IPS-18c (cell line): Measurements from ENCODE around the gene YWHAQ.
"Not testable (repeated sequence)": the region's sequence is repeated elsewhere in the genome, so short reads cannot be mapped to it uniquely, and the experiment has no call there.

Source experiments
- H3K4me3 ChIP-seq: 2 replicates; pipeline ENCODE4 v1.7.0; 2013; ENCODE audit warnings: low read depth, mild to moderate bottlenecking, low read length, moderate library complexity; ENCODE audit not compliant: insufficient read depth
- H3K9me3 ChIP-seq: one replicate; pipeline ENCODE4 v1.6.1; 2013; ENCODE audit warnings: mild to moderate bottlenecking, low read length, moderate library complexity; ENCODE audit not compliant: control insufficient read depth, insufficient read depth

Gene YWHAQ

GRCh38 chr2:9641641-9642040 lies 10.8 kb upstream of the YWHAQ start:
- no peak overlapping the region for H3K4me3 ChIP-seq
- no peaks in the 10 kb centered on the region for H3K9me3 ChIP-seq

DNA sequence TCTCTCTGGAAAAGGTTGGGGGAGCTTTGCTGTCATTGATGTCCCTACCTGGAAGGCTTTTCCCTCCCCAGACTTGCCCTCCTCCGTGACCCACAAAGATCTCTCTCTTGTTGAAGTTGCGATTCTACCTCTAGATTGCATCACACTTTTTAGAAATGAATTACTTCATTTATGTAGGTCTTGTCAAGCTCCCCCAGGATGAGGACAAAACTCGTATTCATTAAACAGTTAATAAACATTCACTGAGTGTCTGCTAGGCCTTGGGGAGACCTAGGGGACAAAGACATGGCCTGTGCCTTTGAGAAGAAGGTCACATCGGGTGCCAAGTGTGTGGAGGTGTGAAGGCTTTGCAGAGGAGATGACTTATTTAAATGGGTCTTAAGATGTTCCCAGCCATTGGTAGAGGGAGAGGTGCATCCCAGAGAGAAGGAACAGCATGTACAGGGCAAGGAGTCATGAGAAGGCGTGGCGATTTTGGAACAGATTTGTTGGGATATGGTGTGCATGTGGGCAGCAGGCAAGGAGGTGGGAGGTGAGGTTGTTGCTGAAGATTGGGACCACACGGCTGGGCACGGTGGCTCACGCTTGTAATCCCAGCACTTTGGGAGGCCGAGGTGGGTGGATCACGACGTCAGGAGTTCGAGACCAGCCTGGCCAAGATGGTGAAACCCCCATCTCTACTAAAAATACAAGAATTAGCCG lies 9.8 kb upstream of the YWHAQ start:
- Histone ChIP-seq H3K4me3 (no peak overlapping the region), H3K9me3 (no peaks in the 10 kb centered on the region)

- Histone ChIP-seq H3K9me3 (no peaks in the 10 kb centered on the region), H3K4me3 (no peak overlapping the region)
Observed at GRCh38 chr2:9639740-9640343, 9.0 kb upstream of the YWHAQ start.

DNA sequence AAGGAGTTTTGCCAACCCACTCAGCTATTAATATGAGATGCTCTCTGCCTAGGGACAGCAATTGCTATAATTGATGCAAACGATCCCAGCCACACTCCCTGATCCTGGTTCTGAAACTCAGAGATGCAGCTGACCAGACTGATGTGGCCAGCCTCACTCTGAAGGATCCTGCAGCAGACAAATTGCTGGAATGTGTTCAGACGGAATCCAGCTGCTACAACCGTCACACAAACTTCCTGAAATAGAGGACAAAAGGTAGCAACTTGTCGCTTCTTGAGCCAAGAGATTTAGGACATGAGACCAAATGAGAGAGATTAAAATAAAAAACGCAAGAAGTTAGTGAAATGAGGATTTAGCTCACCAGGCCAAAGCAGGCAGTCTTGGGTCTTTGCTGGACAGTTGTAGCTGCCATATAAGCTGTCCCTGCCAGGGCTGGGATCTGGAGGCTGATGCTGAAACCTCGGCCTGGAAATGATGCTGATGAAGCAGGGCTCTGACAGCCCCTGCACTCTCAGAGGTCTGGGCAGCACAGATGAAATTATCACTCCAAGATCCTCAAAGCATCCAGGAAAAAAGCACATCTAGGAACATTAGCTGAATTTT lies 8.3 kb upstream of the YWHAQ start:
- Histone ChIP-seq H3K4me3 (no peak overlapping the region), H3K9me3 (no peaks in the 10 kb centered on the region)

DNA sequence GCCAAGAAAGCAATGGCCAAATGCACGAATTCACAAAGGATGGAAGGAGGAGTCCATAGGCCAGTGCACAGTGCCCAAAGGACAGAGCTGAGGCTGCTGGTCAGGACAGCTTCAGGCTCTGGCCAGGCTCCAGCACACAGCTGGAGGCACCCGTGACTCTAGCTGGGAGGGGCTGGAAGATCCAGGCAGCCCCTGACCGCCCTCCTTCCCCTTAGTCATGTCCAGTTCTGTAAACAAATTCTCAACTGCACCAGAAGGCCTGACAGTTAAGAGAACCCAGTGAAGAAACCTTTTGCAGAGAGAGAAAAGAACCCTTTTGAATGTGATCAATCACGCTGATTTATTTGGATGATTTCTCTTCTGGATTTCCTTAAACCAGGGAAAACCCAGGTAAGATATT lies 7.7 kb upstream of the YWHAQ start:
- Histone ChIP-seq H3K9me3 (no peaks in the 10 kb centered on the region), H3K4me3 (no peak overlapping the region)

- Histone ChIP-seq H3K9me3 (no peaks in the 10 kb centered on the region), H3K4me3 (no peak overlapping the region)
Observed at GRCh38 chr2:9637330-9637729, 6.5 kb upstream of the YWHAQ start.

- Histone ChIP-seq H3K9me3 (no peaks in the 10 kb centered on the region), H3K4me3 (no peak overlapping the region)
Observed at GRCh38 chr2:9634133-9634532, 3.3 kb upstream of the YWHAQ start.

DNA sequence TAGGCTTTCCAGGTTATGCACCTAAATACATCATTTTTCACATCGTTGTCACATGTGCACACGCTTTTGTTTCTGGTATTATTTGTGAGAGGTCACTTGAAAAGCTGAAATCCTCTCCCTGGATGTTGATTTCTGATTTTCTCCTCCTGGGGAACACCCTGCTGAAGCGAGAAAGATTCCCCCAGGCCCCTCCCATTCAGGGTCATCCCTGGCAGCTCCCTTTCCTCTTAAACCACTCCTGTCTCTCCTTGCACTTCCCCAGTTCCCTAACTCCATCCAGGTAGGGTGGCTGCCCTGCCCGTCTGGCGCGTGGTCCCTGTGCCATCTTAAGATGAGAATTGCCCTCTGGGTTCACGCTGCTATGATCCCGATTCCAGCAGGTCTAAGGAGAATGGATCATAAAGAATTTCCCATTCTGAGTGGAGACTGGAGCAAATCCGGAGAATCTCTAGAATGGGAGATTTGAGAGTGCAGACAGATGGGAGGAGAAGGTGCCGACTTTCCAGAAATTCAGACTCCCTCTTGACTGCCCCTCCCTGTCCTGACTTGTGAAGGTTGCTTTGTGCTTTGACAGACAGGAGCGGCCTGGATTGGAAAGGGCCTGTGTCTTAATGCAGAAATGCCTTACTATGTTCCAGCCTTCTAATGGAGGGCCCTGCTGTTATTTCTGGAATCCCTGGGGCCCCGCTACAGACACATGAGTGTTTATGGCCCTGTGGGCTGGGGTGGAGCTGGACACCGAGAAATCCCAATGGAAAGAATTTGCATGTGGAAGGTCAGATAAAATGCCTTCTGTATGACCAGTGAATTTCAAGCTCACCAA lies 1.3 kb upstream of the YWHAQ start:
- H3K4me3 ChIP-seq = peak overlapping the region; percentile 65; the same call in 1 of the 2 replicates
- no peaks in the 10 kb centered on the region for H3K9me3 ChIP-seq

GRCh38 chr2:9631553-9631819 lies 689 bp upstream of the YWHAQ start:
- Histone ChIP-seq H3K9me3 (no peaks in the 10 kb centered on the region), H3K4me3 (peak overlapping the region; percentile 65; the same call in 1 of the 2 replicates)

- peak overlapping the region; percentile 94 for H3K4me3 ChIP-seq
- no peaks in the 10 kb centered on the region for H3K9me3 ChIP-seq
Observed at GRCh38 chr2:9630117-9630735, 571 bp downstream of the YWHAQ start.

DNA sequence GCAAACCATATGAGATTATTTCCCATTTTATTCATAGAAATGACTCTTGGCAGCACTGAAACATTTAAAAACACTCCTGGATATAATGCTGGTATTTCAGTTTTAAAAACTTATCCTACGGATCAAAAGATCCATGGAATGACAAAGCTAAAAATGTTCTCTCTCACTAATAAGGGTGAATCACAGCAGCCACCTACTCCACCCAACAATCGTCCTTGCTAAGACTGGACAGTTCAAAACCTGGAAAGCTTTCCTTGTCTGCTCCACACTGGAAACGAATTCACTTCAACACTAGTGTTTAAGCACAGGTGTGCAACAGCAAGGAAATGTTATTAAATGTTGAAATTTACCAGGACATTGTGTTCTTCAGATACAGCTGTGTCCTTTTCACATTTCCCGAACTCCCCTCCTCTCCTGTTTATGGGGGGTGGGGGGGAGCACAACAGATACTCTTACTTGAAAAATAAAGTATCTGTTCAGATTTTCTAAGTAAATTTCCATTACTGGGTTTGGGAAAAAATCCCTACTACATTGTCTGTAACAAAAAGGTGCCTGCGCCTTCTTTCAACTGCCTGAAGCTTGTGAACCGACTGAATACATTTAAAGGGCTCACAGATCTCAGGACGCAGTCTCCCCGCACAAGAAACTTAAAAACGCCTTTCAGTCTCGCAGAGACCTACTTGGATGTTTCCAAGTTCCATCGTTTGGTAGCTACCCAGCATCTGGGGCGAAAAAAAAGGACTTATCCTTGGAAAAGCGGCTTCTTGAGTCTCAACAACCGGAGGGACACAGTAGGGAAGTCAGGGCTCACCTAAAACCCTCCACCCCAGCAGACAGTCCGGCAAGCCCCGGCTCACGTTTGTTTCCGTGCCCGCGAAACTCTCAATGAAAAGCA lies 1.3 kb downstream of the YWHAQ start:
- Histone ChIP-seq H3K4me3 (peak overlapping the region; percentile 94), H3K9me3 (no peaks in the 10 kb centered on the region)

- Histone ChIP-seq H3K9me3 (no peaks in the 10 kb centered on the region), H3K4me3 (no peak overlapping the region)
Observed at GRCh38 chr2:9627310-9627709, 3.5 kb downstream of the YWHAQ start.

DNA sequence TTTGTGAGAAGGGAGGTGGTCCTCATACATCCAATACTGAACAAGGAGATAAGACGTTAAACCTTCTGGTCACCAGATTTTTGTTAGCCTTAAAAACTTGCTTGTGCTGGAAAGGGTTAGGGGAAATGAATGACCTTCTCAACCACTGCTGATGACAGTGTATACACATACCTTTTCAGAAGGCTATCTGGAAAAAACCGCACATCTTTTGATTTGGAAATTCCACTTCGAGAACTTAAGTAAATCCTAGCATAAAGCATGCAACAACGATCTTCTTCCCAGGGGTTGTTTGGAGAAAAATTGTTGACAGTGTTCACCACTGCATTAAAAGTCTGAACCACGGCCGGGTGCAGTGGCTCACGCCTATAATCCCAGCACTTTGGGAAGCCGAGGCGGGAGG lies 7.6 kb downstream of the YWHAQ start:
- Histone ChIP-seq H3K9me3 (no peaks in the 10 kb centered on the region), H3K4me3 (no peak overlapping the region)

DNA sequence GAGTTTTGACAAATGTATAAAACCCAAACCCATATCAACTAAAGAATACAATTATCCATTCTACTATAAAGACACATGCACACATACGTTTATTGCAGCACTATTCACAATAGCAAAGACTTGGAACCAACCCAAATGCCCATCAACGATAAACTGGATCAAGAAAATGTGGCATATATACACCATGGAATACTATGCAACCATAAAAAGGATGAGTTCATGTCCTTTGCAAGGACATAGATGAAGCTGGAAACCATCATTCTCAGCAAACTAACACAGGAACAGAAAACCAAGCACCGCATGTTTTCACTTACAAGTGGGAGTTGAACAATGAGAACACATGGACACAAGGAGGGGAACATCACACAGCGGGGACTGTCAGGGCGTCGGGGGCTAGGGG lies 9.1 kb downstream of the YWHAQ start:
- H3K4me3 ChIP-seq, H3K9me3 ChIP-seq: not testable (repeated sequence)

DNA sequence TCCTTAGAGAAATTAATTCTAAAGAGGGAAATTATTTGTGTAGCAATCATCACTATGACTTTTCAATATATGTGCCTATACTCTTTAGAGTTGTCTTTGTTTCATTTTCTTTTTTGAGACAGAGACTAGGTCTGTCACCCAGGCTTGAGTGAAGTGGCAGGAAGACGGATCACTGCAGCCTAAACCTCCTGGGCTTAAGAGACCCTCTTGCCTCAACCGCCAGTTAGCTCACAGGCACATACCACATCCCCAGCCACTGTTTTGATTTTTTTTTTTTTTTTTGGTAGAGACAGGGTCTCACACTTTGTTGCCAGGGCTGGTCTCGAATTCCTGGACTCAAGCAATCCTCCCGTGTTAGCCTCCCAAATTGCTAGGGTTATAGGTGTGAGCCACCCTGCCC lies 12.4 kb downstream of the YWHAQ start:
- no peaks in the 10 kb centered on the region for H3K9me3 ChIP-seq
- H3K4me3 ChIP-seq = no peak overlapping the region

- Histone ChIP-seq H3K4me3 (no peak overlapping the region), H3K9me3 (no peaks in the 10 kb centered on the region)
Observed at GRCh38 chr2:9617749-9618148, 13.0 kb downstream of the YWHAQ start.

GRCh38 chr2:9617296-9617695 lies 13.5 kb downstream of the YWHAQ start:
- Histone ChIP-seq H3K9me3 (no peaks in the 10 kb centered on the region), H3K4me3 (no peak overlapping the region)
